Ovary (tissue), 9 donors: ENCODE measurements around the gene CELF2. TPM values are rescaled to one million over a fixed set of nuclear protein-coding genes. Genes with fewer than 3 reads are reported as not detected.

Experiments used
- DNase-seq, 5 donors: peaks; one replicate each; pipeline ENCODE4 v3.0.0-alpha.2; 2019 to 2020
- H3K27ac ChIP-seq, 2 donors: fragments of 200-600 bp; one replicate each; pipeline versions ENCODE4 v1.5.1 to v1.8.0; 2019 to 2022
- H3K27me3 ChIP-seq: fragments of 200-600 bp; one replicate; pipeline ENCODE4 v1.8.0; 2022
- H3K36me3 ChIP-seq: fragments of 200-600 bp; sonication (generic); one replicate; pipeline ENCODE4 v1.5.1; 2019
- H3K4me1 ChIP-seq: one replicate; pipeline ENCODE4 v1.8.1; 2013; ENCODE audit warnings: mild to moderate bottlenecking, moderate library complexity; ENCODE audit not compliant: insufficient read depth
- H3K4me3 ChIP-seq: fragments of 200-600 bp; sonication (generic); one replicate; pipeline ENCODE4 v1.5.1; 2017
- H3K9me3 ChIP-seq, 2 donors: fragments of 200-600 bp in 1 of 2; sonication (generic) in 1 of 2; one replicate each; pipeline versions ENCODE4 v1.5.1 to v1.8.1; 2013 to 2019; ENCODE audit warnings: mild to moderate bottlenecking in 1 of 2, moderate library complexity in 1 of 2
- EP300 ChIP-seq: sonication (generic); formaldehyde crosslinking; IDR thresholded peaks from one replicate; pipeline ENCODE4 v1.6.1; 2017; ENCODE audit warnings: antibody characterized with exemption
- POLR2A ChIP-seq: fragments of 450-650 bp; IDR thresholded peaks from one replicate; pipeline ENCODE4 v1.6.1; 2017; ENCODE audit warnings: antibody characterized with exemption, mild to moderate bottlenecking, moderate library complexity
- WGBS, 3 donors: extraction: QIAGEN DNeasy Blood & Tissue Kit in 1 of 3; methylation state at CpG; one replicate each; pipeline versions ENCODE4 v1.1.5 to v1.1.7; 2013 to 2017; 5-methylcytosine and 5-hydroxymethylcytosine counted together
- intact Hi-C, 4 donors: fragments of 100-400 bp; cut with DNase I; formaldehyde crosslinking; loops; one replicate each; pipeline versions ENCODE4 v1.11.0 to v1.15.1; 2022 to 2023
- polyA plus RNA-seq, 2 donors: library from polyadenylated mRNA; stranded (reverse); fragments of 200-250 nt in 1 of 2; fragments of 350-450 nt in 1 of 2; fragmentation: Illumina TruSeq in 1 of 2; extraction: RNeasy Lipid Tissue Mini Kit (QIAGEN cat#74804) in 1 of 2; gene quantifications; one replicate each; pipeline ENCODE4 v1.2.3, GENCODE V29; 2013 to 2014
- total RNA-seq, 7 donors: library from RNA; depleted of rRNA in 2 of 7; stranded (reverse); fragments of >200 nt in 2 of 7; fragmentation: NEBNext Ultra II Directional in 3 of 7; extraction: Animal tissue kit (Norgen Biotek cat#: 25700) in 3 of 7; gene quantifications; one replicate each; pipeline versions ENCODE4 v1.1.0 to v1.2.4, GENCODE V29; 2016 to 2023
- TF ChIP-seq, protein P1 (sequence below), 3 donors: fragments of 450-650 bp in 2 of 3; fragments of 200-600 bp in 1 of 3; IDR thresholded peaks; one replicate each; pipeline versions ENCODE4 v1.5.1 to v1.8.0; 2016 to 2022; ENCODE audit warnings: antibody characterized with exemption in 3 of 3, mild to moderate bottlenecking in 1 of 3
- donor health status: DM: no; HTN: no; CAD: no; lungs with moderate emphysema.
- donor health status: DM: no; HTN: no; CAD: no.
- donor health status: Bipolar disorder and iron deficiency.
- donor health status: DM: yes; HTN: yes; CAD: no.
- donor health status: DM: no; HTN: no; CAD: no.
- donor health status: DM: yes; HTN: yes; CAD: no.

The CELF2 gene
- total and polyA plus RNA-seq, 9 donors: 38.8 to 107 (median 69.0) TPM

DNA sequence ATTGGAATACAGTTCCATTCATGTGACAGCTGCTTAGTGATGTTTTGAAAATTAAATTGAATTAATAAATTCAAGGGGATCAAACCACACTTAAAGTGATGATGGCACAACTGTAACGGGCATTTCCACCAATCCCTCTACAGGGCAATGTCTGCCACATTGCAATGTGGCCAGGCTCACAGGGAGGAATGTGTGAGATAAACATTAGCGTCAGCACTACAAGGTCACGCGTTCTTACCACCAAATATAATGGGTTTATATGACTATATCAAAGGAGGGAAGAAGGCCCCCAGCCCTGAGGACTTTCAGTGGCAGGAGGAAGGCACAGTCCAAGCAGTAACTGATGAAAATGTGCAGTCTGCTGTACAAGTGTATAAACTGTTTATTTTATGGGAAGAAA is 31.1 kb upstream of the CELF2 start:
- H3K4me1 ChIP-seq: no peaks in the 10 kb centered on the region
- H3K36me3 ChIP-seq: no peaks in the 10 kb centered on the region
- H3K9me3 ChIP-seq: no peaks in the 10 kb centered on the region
- H3K27me3 ChIP-seq: no peaks in the 10 kb centered on the region
- TF ChIP-seq EP300 (no peak), POLR2A (no peak)
- TF ChIP-seq, protein P1, sequence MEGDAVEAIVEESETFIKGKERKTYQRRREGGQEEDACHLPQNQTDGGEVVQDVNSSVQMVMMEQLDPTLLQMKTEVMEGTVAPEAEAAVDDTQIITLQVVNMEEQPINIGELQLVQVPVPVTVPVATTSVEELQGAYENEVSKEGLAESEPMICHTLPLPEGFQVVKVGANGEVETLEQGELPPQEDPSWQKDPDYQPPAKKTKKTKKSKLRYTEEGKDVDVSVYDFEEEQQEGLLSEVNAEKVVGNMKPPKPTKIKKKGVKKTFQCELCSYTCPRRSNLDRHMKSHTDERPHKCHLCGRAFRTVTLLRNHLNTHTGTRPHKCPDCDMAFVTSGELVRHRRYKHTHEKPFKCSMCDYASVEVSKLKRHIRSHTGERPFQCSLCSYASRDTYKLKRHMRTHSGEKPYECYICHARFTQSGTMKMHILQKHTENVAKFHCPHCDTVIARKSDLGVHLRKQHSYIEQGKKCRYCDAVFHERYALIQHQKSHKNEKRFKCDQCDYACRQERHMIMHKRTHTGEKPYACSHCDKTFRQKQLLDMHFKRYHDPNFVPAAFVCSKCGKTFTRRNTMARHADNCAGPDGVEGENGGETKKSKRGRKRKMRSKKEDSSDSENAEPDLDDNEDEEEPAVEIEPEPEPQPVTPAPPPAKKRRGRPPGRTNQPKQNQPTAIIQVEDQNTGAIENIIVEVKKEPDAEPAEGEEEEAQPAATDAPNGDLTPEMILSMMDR (IDR thresholded peaks at IDR 0.05): no peak
- intact Hi-C loops: no loop called here
- DNase-seq: no peak
- 77 to 88% (median 84%) methylated on average over 4 of the region's 4 CpGs for WGBS, 3 donors
- H3K4me3 ChIP-seq: no peak overlapping the region
- H3K27ac ChIP-seq: no peak overlapping the region

DNA sequence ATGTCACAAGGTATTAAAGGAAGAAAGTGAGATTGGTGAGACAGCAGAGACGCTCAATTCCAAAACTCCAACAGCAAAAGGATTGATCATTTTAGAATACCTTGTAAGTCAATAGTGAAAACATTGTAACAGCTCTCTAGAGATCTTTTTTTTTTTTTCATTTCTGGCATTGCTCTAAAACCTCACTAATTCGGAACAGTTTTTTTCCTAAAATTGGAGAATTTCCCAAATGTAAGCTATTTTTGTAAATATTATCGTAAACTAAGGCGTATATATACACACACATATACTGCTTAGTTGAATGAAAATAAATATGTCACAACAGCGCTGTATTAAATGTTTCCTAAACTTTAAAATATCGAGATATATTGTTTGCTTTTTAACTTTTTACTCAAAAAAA is 30.6 kb upstream of the CELF2 start:
- H3K27ac ChIP-seq: no peak overlapping the region
- H3K36me3 ChIP-seq: no peaks in the 10 kb centered on the region
- H3K9me3 ChIP-seq: no peaks in the 10 kb centered on the region
- no peak overlapping the region for H3K4me3 ChIP-seq
- WGBS, 3 donors: 92 to 96% (median 96%) methylated on average over 6 of the region's 6 CpGs
- no peak for DNase-seq
- intact Hi-C loops: no loop called here
- no peaks in the 10 kb centered on the region for H3K4me1 ChIP-seq
- TF ChIP-seq EP300: no peak
- TF ChIP-seq, protein P1 (IDR thresholded peaks at IDR 0.05): no peak
- no peaks in the 10 kb centered on the region for H3K27me3 ChIP-seq

DNA sequence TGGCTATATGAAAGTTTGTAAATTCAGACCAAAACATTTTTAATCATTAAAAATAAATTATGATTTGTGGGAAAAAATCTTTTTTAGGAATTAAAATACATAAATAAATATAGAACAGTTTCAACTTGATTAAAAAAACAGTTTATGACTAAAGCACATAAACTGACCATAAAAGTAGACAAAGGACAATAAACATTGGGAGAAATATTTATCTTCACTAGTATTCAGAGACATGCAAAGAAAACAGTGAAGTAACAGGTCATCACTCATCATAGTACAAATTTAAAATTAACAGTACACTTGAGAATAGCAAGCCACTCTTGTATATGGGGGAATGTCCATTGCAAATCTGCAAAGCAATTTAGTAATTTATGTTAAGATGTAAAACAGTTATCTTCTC is 28.0 kb upstream of the CELF2 start:
- intact Hi-C loops: no loop called here
- Histone ChIP-seq H3K27ac (no peak overlapping the region), H3K9me3 (no peaks in the 10 kb centered on the region), H3K36me3 (no peaks in the 10 kb centered on the region), H3K4me1 (no peaks in the 10 kb centered on the region), H3K27me3 (no peaks in the 10 kb centered on the region), H3K4me3 (no peak overlapping the region)
- TF ChIP-seq EP300 (no peak), POLR2A (no peak)
- TF ChIP-seq, protein P1 (IDR thresholded peaks at IDR 0.05): no peak
- DNase-seq: no peak

DNA sequence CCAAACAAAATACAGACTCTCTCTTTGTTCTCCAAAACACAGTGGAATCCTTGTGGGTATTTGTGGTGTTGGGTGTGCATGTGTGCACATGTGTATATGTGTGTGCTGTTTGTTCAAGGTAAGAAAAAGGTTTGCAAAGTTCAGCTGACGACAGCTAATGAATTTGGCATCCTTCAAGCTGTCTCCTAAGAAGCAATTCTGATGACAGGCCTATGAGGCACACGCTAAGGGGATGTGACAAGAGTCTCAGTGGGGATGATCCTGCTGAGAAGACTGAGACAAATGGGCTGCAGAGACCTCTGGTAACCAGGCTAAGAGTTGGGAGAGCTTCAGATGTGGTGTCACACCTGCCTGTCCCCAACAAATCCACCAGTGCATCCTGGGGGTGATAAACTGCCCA is 26.5 kb upstream of the CELF2 start:
- Histone ChIP-seq H3K9me3 (no peaks in the 10 kb centered on the region), H3K27me3 (no peaks in the 10 kb centered on the region), H3K27ac (no peak overlapping the region), H3K36me3 (no peaks in the 10 kb centered on the region), H3K4me3 (no peak overlapping the region), H3K4me1 (no peaks in the 10 kb centered on the region)
- 93 to 98% (median 96%) methylated on average over 2 of the region's 2 CpGs for WGBS, 3 donors
- no peak for TF ChIP-seq POLR2A
- TF ChIP-seq, protein P1 (IDR thresholded peaks at IDR 0.05): no peak
- no peak for TF ChIP-seq EP300
- intact Hi-C loops: no loop called here
- DNase-seq: no peak

DNA sequence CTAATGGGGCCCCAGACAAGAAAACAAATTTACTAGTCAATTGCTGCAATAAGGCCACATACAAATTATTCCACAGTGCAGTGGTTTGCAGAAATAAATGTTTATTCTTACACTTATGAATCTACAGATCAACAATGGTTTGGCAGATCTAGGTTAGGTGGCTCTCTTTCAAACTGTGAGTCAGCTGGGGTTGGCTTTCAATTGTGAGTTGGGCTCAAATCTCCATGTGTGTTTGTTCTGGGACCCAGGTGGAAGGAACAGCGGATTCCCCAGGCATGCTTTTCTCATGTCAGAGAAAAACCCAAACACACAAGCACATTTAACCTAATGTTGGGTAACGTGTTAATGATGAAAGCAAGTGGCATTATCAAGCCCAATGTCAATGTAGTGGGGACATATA is 25.6 kb upstream of the CELF2 start:
- Histone ChIP-seq H3K27ac (no peak overlapping the region), H3K4me1 (no peaks in the 10 kb centered on the region), H3K36me3 (no peaks in the 10 kb centered on the region), H3K27me3 (no peaks in the 10 kb centered on the region), H3K9me3 (no peaks in the 10 kb centered on the region), H3K4me3 (no peak overlapping the region)
- TF ChIP-seq POLR2A (no peak), EP300 (no peak)
- TF ChIP-seq, protein P1 (IDR thresholded peaks at IDR 0.05): no peak
- intact Hi-C loops: no loop called here
- DNase-seq: no peak
- 95 to 100% (median 97%) methylated on average over 2 of the region's 2 CpGs for WGBS, 3 donors
